Uterus (tissue), 2 donors: Measurements from ENCODE around the gene SIAH2.

ENCODE experiments used
- CTCF ChIP-seq, 4 experiments: fragments of 200-600 bp in 2 of 4; fragments of 450-650 bp in 2 of 4; sonication (generic) in 2 of 4; IDR thresholded peaks; one replicate each; pipeline ENCODE4 v1.5.1; 2016 to 2019; ENCODE audit warnings: antibody characterized with exemption in 4 of 4, mild to moderate bottlenecking in 2 of 4, moderate library complexity in 1 of 4
- POLR2A ChIP-seq, 2 donors: fragments of 450-650 bp; IDR thresholded peaks; one replicate each; pipeline ENCODE4 v1.6.1; 2016; ENCODE audit warnings: antibody characterized with exemption in 2 of 2, mild to moderate bottlenecking in 1 of 2, moderate library complexity in 1 of 2

GRCh38 chr3:150736903-150737832, 25.8 kb downstream of the SIAH2 start:
- TF ChIP-seq CTCF (IDR thresholded peaks at IDR 0.05) (no peak), POLR2A (IDR thresholded peaks at IDR 0.05) (no peak)
